Body of pancreas (tissue), 4 donors: Measurements from ENCODE around the gene C9orf43.
A peak's percentile ranks its signal among the peaks of the same experiment; 100 is the strongest.

Experiments
- POLR2A ChIP-seq, 3 donors: fragments of 450-650 bp; IDR thresholded peaks; one replicate each; pipeline ENCODE4 v1.6.1; 2016; ENCODE audit warnings: antibody characterized with exemption in 3 of 3, mild to moderate bottlenecking in 2 of 3
- TF ChIP-seq, protein P1 (sequence below), 7 experiments: fragments of 450-650 bp in 4 of 7; fragments of 200-600 bp in 3 of 7; sonication (generic) in 3 of 7; IDR thresholded peaks; one replicate each; pipeline ENCODE4 v1.5.1; 2016 to 2019; ENCODE audit warnings: antibody characterized with exemption in 7 of 7

- no peak for TF ChIP-seq POLR2A (IDR thresholded peaks at IDR 0.05)
- TF ChIP-seq, protein P1, sequence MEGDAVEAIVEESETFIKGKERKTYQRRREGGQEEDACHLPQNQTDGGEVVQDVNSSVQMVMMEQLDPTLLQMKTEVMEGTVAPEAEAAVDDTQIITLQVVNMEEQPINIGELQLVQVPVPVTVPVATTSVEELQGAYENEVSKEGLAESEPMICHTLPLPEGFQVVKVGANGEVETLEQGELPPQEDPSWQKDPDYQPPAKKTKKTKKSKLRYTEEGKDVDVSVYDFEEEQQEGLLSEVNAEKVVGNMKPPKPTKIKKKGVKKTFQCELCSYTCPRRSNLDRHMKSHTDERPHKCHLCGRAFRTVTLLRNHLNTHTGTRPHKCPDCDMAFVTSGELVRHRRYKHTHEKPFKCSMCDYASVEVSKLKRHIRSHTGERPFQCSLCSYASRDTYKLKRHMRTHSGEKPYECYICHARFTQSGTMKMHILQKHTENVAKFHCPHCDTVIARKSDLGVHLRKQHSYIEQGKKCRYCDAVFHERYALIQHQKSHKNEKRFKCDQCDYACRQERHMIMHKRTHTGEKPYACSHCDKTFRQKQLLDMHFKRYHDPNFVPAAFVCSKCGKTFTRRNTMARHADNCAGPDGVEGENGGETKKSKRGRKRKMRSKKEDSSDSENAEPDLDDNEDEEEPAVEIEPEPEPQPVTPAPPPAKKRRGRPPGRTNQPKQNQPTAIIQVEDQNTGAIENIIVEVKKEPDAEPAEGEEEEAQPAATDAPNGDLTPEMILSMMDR (IDR thresholded peaks at IDR 0.05), result peak; percentile 13 to 83 (median 69)
Measured at GRCh38 chr9:113446323-113446740, 35.8 kb downstream of the C9orf43 start.
